NCI-H2227 (cell line): ENCODE results near the gene SLC7A9.
"Not testable (repeated sequence)": the region's sequence is repeated elsewhere in the genome, so short reads cannot be mapped to it uniquely, and the experiment has no call there.

Source experiments
- DNase-seq: peaks from one replicate; lab custom pipeline; 2025; ENCODE audit not compliant: unreplicated experiment; lab: John Stamatoyannopoulos, UW

The SLC7A9 gene

DNA sequence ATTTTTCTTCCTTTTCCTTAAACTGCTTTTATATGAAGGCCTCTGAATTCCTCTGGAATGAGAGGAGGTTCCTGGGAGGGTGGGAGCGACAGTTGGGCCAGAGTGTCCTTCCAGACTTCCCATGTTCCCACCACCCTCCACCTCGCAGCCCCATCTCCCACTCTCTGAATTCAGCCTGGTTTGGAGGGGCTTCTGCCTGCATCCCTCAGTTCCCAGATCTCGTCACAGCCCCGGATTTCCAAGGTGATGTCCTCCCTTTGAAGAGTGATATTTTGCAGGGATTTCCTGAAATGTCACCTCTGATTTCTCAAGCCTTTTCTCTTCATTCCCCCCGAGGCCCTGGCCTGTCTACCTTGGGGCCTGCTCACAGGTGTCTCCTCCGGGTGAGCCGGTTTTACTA lies 16.7 kb upstream of the SLC7A9 start:
- no peak for DNase-seq

DNA sequence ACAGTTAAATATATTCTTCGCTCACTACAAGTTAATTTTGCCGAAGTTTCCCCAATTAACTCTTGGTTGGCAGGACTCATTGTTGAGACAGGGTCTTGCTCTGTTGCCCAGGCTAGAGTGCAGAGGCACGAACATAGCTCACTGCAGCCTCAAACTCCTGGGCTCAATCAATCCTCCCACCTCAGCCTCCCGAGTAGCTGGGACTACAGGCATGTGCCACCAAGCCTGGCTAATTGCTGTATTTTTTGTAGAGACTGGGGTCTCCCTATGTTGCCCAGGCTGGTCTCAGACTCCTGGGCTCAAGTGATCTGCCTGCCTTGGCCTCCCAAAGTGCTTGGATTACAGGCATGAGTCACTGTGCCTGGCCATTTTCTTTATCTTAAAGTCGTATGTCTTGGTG lies 15.7 kb upstream of the SLC7A9 start:
- not testable (repeated sequence) for DNase-seq

DNA sequence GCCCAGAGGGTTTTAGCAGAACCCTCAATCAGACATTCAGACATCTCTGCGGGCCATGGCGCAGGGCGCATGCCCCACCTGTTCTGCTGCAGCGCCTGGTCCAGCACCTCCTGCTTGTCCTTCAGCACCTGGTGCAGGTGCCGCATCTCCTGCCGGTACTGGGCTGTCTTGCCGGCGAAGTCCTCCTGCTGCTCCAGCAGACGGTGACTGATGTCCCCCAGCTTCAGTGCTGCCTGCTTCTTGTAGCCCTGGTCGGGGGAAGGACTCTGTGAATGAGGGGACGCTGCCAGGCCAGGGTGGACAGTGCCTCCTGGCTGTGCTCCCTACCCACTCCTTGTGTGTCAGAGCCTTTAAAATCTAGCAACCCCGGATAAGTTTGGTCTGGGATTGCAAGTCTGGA lies 12.2 kb upstream of the SLC7A9 start:
- no peak for DNase-seq

DNA sequence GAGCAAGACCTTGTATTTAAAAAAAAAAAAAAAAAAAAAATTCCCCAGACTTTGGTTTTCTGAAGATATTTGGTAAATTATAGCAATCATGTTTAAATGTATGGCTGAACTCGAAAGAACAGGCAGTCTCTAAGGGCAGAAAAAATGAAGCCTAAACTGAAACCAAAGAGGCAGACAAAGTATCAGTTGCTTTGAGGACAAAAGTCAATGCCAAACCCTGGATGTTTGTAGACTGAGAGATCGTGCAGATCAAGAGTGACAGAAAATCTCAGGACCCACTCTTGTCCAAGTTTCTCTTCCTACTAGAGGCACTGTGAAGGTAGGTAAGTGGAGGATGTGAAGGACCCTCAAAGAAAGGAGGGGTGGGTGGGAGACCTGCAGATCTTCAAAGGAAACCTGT lies 11.1 kb upstream of the SLC7A9 start:
- no peak for DNase-seq

DNA sequence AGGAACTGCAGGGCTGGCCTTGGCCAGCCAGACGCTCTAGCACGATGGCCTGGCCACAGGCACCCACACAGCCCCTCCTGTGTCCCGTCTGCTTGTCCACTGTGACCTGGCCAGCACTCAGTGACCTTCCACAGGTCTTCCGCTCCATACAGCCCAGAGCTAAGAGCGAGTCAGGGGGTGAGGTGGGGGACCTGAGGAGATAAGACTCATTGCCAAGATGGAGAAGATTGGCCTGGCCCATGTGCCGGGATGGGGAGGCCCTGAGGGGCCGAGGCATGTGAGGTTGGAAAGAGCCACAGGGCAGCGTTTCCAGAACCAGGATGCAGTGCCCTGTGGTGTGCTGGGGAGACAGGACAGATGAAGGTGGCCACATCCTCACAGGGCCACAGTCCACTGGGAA lies 10.2 kb upstream of the SLC7A9 start:
- no peak for DNase-seq

DNA sequence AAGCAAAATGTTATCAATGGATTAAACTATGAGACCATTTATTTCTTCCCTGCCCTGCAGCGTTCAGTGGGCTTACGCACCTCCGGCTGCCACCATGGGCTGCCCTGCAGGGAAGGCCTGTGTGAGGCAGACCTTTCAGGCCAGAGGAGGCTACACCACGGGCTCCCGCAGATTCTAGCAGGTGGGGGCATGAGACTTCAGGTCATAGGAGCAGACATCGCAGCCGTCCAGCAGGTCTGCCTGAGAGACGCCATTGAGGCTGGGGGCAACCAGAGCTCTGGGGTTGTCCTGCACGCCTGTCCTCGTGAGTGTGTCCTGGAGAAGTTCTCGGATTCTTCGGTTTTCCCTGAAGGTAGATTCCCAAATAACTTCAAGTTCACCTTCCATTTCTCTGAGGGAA lies 9.4 kb upstream of the SLC7A9 start:
- no peak for DNase-seq

DNA sequence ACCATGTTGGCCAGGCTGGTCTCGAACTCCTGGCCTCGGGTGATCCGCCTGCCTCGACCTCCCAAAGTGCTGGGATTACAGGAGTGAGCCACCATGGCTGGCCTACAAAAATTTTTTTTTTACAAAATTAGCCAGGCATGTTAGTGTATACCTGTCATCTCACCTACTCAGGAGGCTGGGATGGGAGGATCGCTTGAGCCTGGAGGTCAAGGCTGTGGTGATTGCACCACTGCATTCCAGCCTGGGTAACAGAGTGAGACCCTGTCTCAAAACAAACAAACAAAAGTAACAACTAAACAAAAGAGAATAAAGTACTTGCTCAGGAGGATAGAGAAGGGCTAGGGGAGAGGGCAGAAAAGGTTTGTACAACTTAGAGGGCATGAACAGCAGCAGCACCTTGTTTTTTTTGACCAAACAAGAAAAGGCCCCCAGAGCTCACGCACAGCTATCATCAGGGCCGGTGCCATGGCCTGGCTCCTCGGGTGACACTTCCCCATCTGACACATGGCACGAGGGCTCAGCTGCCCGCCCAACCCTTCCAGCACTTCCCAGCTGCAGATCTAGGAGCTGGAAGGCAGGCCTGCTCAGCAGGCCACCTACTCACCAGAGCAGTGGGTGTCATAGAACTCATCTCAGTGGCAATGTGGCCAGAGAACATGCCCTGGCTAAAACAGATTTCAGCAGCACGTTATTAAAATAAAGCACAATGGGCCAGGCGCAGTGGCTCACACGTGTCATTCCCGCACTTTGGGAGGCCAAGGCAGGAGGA lies 8.6 kb upstream of the SLC7A9 start:
- DNase-seq, result no peak

DNA sequence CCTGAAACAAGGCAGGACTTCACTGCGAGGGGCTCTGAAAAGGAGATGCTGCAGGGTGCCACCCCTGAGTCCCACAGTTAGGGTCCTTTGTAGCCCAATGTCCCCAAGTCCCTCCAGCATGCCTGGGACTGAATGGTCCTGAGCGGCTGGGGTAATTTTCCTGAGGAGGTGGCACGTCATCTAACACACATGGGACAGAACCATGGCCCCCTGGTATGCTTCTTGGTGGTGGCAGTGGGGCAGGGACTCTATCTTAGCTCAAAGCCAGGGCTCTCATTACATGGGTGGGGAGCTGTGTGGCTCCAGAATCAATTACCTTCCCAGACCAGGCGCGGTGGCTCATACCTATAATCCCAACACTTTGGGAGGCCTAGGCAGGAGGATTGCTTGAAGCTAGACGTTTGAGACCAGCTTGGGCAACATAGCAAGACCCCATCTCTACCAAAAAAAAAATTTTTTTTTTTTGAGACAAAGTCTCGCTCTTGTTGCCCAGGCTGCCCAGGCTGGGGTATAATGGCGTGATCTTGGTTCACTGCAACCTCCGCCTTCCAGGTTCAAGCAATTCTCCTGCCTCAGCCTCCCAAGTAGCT lies 7.9 kb upstream of the SLC7A9 start:
- DNase-seq, result no peak

DNA sequence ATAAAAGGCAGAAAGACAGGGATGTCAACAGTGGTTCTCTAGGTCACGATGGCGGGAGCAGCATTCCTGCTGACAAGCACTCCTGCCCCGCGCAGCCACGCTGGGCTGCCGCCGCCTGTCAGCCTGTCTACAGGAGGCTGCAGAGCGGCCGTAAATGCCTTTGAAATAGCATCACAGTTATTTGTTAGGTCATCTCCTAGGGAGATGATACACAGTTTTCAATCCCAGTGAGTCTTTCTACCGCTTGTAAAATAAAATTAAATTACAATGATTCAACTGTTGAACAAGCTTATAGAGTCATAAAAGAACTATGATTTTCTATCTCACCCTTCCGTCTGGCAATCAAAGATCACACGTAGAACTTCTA lies 7.3 kb upstream of the SLC7A9 start:
- peak; percentile 81 for DNase-seq

DNA sequence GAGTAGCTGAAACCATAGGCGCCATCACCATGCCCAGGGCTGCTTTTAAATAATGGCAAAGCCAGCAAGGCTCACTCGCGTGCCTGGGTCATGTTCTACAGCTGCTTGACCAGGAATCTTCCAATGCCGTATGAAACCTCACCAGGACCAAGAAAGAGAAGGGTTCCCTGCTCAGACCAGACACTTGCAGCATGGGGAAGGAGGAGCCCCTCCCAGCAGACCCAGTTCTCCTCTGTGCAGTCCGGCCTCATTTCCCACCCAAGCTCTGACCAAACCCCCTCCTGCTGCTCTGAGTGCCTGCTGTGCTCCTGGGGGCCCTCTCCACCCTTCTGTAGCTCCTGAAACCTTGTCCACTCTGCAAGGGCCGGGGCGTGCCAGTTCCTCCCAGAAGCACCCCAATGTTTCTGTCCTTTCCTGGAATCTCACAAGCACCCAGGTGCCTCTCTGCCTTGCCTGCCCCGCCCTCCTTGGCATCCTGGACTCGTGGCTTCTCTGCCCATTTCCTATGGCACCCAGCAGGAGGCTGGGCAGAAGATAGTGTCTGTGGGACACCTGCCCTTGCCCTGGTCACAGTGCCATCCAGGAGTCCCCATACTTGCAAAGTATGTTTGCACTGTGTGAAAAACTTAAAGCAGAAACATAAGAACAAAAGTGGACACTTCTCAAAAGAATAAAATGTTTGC lies 6.8 kb upstream of the SLC7A9 start:
- no peak for DNase-seq

DNA sequence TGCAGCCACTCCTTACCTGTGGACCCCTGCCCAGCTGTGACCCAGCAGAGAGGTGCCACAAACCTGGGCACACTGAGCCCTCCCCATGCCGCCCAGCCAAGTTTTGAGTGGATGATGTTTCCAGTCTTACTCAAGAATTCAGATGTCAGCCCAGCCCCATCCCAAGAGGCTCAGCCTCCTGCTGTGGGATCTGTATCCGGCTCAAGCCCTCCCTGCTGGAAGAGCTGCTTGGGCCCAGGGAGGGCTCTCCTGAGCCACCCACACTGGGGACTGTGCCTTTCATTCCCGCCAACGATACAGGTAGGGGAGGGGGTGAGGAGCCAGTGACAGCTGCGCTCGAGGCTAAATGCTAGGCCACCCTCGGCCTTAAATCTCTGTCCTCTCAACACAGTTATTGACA lies 5.9 kb upstream of the SLC7A9 start:
- DNase-seq, result no peak

DNA sequence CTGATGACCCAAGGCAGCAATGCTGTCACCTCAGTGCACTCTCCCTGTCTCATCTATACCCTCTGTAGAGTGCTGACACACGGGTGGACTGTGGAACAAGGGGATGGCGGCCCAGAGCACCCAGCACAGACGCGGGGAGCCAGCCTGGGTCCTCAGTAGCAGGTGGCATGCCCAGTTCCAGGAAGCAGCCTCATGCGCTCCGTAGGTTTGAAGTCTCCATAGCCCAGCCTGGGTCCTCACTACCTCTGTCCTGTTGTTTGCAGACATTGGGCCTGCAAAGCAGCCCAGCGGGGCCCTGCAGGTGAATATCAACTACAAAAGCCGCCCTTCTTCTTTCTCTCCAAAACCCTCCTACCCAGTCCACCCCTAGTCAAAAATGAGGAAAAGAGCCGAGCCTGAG lies 5.0 kb upstream of the SLC7A9 start:
- DNase-seq, result no peak

DNA sequence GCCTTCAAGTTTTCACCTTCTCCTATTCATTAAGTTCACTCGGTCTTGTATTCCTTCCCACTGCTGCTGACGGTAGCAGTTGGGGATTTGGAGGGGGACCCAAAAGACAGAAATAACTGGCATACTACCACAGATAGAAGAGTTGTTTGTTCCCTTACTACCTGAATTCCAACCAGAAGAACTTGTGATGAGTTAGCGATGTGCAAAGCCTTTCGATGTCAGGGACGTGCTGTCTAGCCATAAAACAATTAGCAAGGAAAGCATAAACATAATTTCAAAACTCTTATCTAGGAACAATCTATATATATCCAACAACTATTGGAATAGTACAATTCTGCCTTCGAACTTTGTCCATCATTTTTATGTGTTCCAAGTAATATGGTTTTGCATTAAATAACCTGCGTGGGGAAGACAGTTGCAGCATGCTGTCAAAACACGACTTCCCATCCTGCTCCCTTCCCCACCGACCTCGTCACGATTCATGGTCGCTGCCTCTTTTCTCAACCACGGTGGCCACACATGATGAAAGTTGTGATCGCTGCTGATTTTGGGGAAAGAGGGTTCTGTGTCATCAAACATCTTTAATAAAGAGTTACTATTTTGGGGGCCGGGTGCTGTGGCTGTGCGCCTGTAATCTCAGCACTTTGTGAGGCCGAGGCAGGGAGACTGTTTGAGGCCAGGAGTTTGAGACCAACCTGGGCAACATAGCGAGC lies 3.8 kb upstream of the SLC7A9 start:
- DNase-seq, result no peak

DNA sequence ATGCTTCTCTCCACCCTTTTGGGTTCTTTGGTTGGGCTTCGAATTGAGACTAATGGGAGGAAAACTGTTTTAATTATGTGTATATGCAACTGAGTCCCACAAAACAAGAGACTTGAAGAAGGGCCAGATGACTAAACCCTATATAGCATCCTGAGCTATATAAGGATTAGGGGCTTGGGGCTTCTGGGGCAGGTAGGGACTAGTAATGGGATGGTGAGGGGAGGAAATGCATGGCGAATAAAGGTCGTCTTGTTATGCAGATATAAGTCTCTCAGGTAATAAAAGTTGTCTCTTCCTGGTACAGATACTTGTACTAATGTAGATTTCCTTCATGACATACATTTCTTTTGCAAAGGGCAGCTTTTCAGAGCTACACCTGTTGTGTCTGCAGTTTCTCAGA lies 2.8 kb upstream of the SLC7A9 start:
- DNase-seq, result no peak

DNA sequence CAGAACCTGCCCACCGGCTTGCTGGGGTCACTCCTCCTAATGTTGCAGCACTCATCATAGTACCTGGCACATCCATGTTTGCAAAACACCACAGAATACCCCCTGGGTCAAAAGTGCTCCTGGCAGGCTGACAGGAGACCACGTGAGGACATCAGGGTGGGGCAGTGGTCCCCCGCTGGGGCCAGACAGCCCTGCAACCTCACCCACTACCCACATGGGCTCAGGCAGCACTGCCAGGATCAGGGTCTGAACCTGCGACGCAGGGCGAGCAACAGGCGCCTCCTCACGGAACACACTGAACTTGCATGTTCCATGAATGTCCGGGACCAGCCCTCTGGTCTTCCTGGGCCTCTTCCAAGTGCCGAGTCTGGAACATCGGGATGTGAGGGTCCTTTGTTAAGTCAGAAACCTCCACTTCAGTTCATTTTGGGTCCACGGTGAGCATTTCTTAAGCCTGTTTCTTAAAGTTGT lies 1.4 kb upstream of the SLC7A9 start:
- DNase-seq, result no peak

DNA sequence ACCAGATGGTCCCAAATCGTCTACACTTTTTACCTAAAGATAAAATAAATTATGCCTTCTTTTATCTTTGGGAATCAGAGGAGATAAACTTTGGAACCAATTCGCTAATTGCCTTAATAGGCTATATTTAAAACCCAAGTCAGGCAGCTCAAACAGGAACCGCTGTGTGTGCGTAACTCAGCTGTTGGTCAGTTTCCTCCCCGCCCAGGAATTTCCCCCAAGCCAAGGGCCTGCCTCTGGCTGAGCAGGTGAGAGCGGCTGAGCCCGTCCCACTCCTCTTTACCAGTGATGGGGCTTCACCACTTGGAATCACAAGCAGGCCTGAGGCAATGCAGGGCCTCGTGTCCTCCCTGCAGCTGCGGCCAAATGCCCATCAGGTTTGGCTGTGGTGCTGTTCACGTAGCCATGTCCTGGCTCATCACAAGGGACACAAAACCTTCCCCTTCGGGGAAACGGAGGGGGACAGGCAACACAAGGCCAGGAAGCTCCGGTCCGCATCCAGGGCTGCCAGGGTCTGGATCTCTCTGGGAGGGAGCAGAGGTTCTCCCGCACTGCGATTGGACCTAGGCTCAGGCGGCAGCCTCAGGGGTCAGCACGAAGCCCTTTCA lies 503 bp upstream of the SLC7A9 start:
- DNase-seq, result no peak

DNA sequence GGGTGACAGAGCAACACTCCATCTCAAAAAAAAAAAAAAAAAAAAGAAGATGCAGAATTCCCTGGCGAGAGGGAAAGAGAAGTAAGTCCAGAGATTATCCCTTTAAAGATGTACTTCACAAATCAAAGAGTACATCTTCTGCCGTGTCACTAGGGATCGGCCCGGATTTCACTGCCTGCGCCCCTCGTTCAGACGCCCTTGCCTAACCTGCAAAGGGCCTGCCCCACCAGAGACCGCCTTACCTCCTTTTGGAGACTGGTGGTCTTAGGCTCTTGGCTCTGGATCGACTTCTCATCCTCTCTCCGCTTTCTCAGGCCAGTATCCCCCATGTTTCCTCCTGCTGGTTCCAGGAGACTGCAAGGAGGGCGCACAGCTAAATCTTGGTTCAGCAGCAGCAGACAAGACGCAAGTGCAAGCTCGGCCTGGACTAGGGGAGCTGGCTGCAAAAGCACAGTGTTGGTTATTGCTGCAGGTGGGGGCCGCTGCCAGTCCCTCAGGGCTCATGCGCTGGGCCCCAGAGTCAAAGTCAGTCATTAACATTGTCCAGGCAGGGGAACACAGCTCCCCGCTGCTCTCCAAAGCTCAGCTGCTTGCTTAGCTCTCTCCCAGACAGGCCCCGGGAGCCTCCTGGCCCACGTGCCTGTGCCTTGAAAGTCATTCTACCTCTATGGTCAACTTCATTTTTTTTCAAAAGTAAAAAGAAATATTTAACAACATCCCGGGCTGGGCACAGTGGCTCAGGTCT lies 1.2 kb downstream of the SLC7A9 start:
- DNase-seq, result no peak

DNA sequence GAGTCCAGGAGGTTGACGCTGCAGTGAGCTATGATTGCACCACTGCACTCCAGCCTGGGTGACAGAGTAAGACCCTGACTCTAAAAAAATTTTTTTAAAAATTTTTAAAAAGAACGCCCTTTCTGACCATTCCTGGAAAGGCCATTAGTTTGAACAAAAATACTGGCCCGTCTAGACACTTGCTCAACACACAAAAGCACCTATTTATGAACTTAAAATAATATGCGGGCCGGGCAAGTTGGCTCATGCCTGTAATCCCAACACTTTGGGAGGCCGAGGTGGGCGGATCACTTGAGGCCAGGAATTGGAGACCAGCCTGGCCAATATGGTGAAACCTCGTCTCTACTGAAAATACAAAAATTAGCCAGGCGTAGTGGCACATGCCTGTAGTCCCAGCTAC lies 2.1 kb downstream of the SLC7A9 start:
- not testable (repeated sequence) for DNase-seq

DNA sequence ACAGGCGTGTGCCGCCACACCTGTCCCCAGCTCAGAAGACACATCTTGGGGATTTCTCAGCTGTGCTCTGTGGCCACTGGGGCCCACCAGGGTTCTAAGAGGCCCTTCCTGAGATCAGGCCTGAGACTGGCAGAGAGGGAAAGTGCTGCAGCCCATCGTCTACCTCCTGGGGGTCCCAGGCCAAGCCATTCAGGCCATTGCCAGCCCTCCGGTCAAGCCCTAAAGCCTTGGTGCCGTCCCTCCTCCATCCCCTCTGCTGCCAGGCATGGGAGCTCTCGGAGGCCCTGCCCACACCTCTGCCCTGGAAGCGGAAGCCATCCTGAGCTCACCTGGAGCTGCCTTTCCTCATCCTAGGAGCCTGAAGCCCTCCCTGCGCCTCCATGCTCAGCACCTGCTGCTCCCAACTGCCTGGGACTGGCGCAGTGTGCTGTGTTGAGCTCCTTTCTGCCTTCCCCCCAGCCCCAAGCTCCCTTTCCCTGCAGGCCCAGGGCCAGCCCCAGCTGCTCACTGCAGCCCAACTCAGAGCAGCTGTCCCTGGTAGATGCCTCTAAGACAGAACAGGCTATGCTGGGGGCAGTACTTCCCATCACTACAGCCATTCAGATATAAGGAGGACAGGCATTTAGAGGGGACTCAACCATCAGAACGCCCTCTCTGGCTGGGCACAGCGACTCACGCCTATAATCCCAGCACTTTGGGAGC lies 2.9 kb downstream of the SLC7A9 start:
- no peak for DNase-seq

DNA sequence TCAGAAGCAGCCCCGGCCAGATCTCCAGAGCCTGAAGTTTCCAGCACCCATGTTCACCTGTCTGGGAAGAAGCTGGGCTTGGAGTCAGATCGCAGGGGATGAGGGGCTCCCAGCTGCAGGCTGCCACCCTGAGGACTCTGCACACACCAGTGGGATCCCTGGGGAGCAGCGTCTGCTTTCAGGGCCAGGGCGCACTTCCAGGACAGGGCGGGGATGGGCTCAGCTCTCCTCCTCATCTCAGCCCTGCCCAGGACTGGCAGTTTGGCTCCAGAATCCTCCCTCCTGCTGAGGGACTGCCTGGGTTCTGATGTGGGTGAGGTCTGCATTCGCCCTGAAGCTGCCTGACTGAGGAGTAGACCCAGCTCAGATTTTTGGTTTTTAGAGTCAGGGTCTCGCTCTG lies 3.5 kb downstream of the SLC7A9 start:
- DNase-seq, result no peak
